Heart left ventricle (tissue), 13 donors: ENCODE measurements around the gene GPANK1.

Source experiments
- POLR2A ChIP-seq, 2 donors: fragments of 450-650 bp; IDR thresholded peaks; one replicate each; pipeline ENCODE4 v1.6.1; 2017; ENCODE audit warnings: antibody characterized with exemption in 2 of 2, mild to moderate bottlenecking in 2 of 2, moderate library complexity in 2 of 2
- TF ChIP-seq, protein P1 (sequence below), 12 donors: fragments of 200-600 bp; sonication (generic) in 4 of 12; IDR thresholded peaks; one replicate each; pipeline versions ENCODE4 v1.5.0 to v1.8.0; 2018 to 2022; ENCODE audit warnings: antibody characterized with exemption in 12 of 12, mild to moderate bottlenecking in 5 of 12
- donor health status: ischemic (EF 13 %, LVEDD 7.1; RV severe dilation, severe dysfunction).
- donor health status: DM: no; HTN: yes; CAD: no.
- donor health status: DM: no; HTN: no; CAD: no.
- donor health status: ischemic (EF 25% LVEDD 6.9; RV normal size, moderate dysfunction).
- donor health status: ischemic (EF 25% LVEDD 5.7; RV mildly dilated, moderate dysfunction).
- donor health status: ischemic (EF 35%, LVEDD 5.7; RV mildly dilated, moderate dysfunction).
- donor health status: nonischemic (EF 11% LVEDD 7.7; RV severe dilation, severe dysfunction).
- donor health status: DM: yes; HTN: yes; CAD: no.
- donor health status: PGD.
- donor health status: ischemic (EF 29% LVEDD 5.4; RV normal size, mild dysfunction).
- donor health status: nonischemic (EF 23%, LVEDD 6.1; RV moderate dilation, normal function).

- TF ChIP-seq, protein P1, sequence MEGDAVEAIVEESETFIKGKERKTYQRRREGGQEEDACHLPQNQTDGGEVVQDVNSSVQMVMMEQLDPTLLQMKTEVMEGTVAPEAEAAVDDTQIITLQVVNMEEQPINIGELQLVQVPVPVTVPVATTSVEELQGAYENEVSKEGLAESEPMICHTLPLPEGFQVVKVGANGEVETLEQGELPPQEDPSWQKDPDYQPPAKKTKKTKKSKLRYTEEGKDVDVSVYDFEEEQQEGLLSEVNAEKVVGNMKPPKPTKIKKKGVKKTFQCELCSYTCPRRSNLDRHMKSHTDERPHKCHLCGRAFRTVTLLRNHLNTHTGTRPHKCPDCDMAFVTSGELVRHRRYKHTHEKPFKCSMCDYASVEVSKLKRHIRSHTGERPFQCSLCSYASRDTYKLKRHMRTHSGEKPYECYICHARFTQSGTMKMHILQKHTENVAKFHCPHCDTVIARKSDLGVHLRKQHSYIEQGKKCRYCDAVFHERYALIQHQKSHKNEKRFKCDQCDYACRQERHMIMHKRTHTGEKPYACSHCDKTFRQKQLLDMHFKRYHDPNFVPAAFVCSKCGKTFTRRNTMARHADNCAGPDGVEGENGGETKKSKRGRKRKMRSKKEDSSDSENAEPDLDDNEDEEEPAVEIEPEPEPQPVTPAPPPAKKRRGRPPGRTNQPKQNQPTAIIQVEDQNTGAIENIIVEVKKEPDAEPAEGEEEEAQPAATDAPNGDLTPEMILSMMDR (IDR thresholded peaks at IDR 0.05) = no peak
- TF ChIP-seq POLR2A (IDR thresholded peaks at IDR 0.05) = no peak
These were observed 37.0 kb downstream of the GPANK1 start for GRCh38 chr6:31627690-31628287.
